CD4-positive, alpha-beta T cell treated with Interleukin-10 for 1 hour (primary cell): ENCODE measurements around the gene UBXN11.

Experiments
- DNase-seq: peaks from one replicate; pipeline ENCODE4 v3.0.0-alpha.2; 2020

Gene UBXN11

GRCh38 chr1:26263212-26263611 lies 43.2 kb downstream of the UBXN11 start:
- DNase-seq = no peak

DNA sequence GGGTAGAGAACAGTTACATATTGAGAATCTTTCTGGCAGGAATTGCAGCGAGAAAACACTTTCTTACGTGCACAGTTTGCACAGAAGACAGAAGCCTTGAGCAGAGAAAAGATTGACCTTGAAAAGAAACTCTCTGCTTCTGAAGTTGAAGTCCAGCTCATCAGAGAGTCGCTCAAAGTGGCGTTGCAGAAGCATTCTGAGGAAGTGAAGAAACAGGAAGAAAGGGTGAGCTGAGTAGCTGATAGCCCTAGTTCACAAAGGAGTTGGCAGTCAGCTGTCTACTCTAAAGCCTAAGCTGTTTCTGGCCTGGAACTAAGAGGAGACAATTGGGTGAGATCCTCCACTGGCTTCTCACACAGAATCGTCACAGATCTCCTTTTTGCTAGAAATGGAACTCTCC lies 46.9 kb downstream of the UBXN11 start:
- no peak for DNase-seq

- no peak for DNase-seq
Observed at GRCh38 chr1:26259005-26259404, 47.4 kb downstream of the UBXN11 start.

- DNase-seq = no peak
Observed at GRCh38 chr1:26257222-26257621, 49.2 kb downstream of the UBXN11 start.

- no peak for DNase-seq
Observed at GRCh38 chr1:26254404-26254803, 52.0 kb downstream of the UBXN11 start.

DNA sequence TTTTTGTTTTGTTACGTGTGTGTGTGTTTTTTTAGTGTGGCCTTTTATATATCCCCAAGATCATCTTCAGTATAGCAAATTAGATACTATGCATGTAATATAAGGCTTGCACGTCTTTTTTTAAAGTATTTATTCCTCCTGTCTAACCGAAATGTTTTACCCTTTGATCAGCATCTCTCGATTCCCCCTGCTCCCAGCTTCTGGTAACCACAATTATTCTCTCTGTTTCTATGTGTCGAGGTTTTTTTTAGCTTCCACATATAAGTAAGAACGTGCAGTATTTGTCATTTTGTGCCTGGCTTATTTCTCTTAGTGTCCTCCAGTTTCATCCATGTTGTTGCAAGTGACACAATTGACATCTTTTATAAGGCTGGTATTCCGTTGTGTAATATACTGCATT lies 53.7 kb downstream of the UBXN11 start:
- DNase-seq = no peak

- no peak for DNase-seq
Observed at GRCh38 chr1:26239936-26240335, 66.5 kb downstream of the UBXN11 start.

DNA sequence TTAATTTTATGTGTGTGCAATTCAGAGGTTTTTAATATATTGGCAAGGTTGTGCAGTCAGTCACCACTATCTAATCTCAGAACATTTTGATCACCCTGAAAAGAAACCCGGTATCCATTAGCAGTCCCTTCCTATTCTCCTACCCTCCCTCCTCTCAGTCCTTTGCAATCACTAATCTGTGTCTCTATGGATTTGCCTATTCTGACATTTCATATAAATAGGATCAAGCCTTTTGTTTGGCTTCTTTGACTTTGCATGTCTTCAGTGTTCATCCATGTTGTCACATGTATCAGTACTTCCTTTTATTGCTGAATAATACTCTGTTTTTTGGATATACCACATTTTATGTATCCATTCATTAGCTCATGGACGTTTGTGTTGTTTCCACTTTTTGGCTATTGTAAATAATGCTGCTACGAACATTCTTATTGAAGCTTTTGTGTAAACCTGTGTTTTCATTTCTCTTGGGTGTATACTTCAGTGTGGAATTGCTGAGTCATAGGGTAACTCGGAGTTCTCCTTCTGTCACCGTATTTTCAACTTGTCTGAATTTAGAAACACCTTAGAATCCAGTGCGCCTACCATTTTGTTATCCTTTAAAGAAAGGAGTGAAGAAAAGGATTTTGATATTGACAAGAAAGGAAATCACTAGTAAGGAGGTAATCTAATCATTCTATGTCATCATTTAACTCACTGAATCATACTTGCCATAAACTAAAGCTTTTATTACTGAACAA lies 69.0 kb downstream of the UBXN11 start:
- no peak for DNase-seq

- DNase-seq = peak; percentile 36
Observed at GRCh38 chr1:26234644-26235370, 71.6 kb downstream of the UBXN11 start.

- DNase-seq = peak; percentile 99
Observed at GRCh38 chr1:26233903-26234643, 72.4 kb downstream of the UBXN11 start, which contains the start of gene CEP85. Gene CEP85 (plus strand): TSS chr1:26234200. CDS start chr1:26239784, 5,584 bp downstream.
